ENCODE data around the gene EXOC3L4. TPM values are rescaled to one million over a fixed set of nuclear protein-coding genes. Genes with fewer than 3 reads are reported as not detected.
"Not testable (repeated sequence)": the region's sequence is repeated elsewhere in the genome, so short reads cannot be mapped to it uniquely, and the experiment has no call there.

EXOC3L4 gene
- total RNA-seq, result 1.1 TPM

- no peak for DNase-seq
These were observed at the start of gene EXOC3L4 for GRCh38 chr14:103094406-103095209. Gene EXOC3L4, plus strand, starts transcription at chr14:103094725. Its CDS starts 5,495 bp downstream, at chr14:103100220.

GRCh38 chr14:103045371-103045869 is 49.1 kb upstream of the EXOC3L4 start:
- DNase-seq, result no peak

GRCh38 chr14:103047453-103047852 is 47.1 kb upstream of the EXOC3L4 start:
- not testable (repeated sequence) for DNase-seq

GRCh38 chr14:103050935-103051334 is 43.6 kb upstream of the EXOC3L4 start:
- no peak for DNase-seq

GRCh38 chr14:103052407-103052806 is 42.1 kb upstream of the EXOC3L4 start:
- DNase-seq, result no peak

GRCh38 chr14:103055695-103056094 is 38.8 kb upstream of the EXOC3L4 start:
- no peak for DNase-seq

GRCh38 chr14:103056322-103057027 is 38.0 kb upstream of the EXOC3L4 start:
- DNase-seq, result no peak

- no peak for DNase-seq
These were observed 37.5 kb upstream of the EXOC3L4 start for GRCh38 chr14:103057028-103057371.

- peak; percentile 80 for DNase-seq
These were observed 37.0 kb upstream of the EXOC3L4 start, which contains the start of gene CDC42BPB for GRCh38 chr14:103057372-103058163. Gene CDC42BPB, minus strand, starts transcription at chr14:103057549. Its CDS starts 376 bp downstream, at chr14:103057173.

GRCh38 chr14:103058164-103059055 is 36.1 kb upstream of the EXOC3L4 start:
- no peak for DNase-seq

GRCh38 chr14:103059556-103059955 is 35.0 kb upstream of the EXOC3L4 start:
- DNase-seq, result no peak

GRCh38 chr14:103061482-103061976 is 33.0 kb upstream of the EXOC3L4 start:
- no peak for DNase-seq

GRCh38 chr14:103064436-103064835 is 30.1 kb upstream of the EXOC3L4 start:
- DNase-seq, result no peak

- no peak for DNase-seq
These were observed 29.5 kb upstream of the EXOC3L4 start for GRCh38 chr14:103064978-103065377.

- DNase-seq, result no peak
These were observed 28.7 kb upstream of the EXOC3L4 start for GRCh38 chr14:103065861-103066260.

GRCh38 chr14:103066399-103066798 is 28.1 kb upstream of the EXOC3L4 start:
- no peak for DNase-seq

- DNase-seq, result no peak
These were observed 27.1 kb upstream of the EXOC3L4 start for GRCh38 chr14:103067231-103067954.

GRCh38 chr14:103068351-103069073 is 26.0 kb upstream of the EXOC3L4 start:
- DNase-seq, result no peak

GRCh38 chr14:103070263-103070885 is 24.2 kb upstream of the EXOC3L4 start:
- no peak for DNase-seq
